Caki2 (cell line): Measurements from ENCODE around the gene SIPA1L2. TPM values are rescaled to one million over a fixed set of nuclear protein-coding genes. Genes with fewer than 3 reads are reported as not detected.

Experiments used
- DNase-seq: peaks from one replicate; pipeline ENCODE4 v3.0.0-alpha.2; 2015; ENCODE audit warnings: low read depth
- in situ Hi-C: cut with HindIII; loops from 2 replicates; pipeline ENCODE4 v1.10.0; 2016; ENCODE audit warnings: low sequenced_read_pairs, low pct_unique_long_range_greater_than_20kb, mixed read lengths
- total RNA-seq: library from RNA; depleted of rRNA; stranded (reverse); fragments of >200 nt; shearing (Covaris generic); gene quantifications from 2 replicates; pipeline ENCODE4 v1.2.3, GENCODE V29; 2014; ENCODE audit warnings: low replicate concordance

The SIPA1L2 gene
- total RNA-seq, 1 experiment from 2014 or later, result 12.8 TPM

GRCh38 chr1:232599178-232600041 is 30.5 kb downstream of the SIPA1L2 start:
- in situ Hi-C loops, result no loop called here
- peak; percentile 57 for DNase-seq

GRCh38 chr1:232598837-232599177 is 31.1 kb downstream of the SIPA1L2 start:
- no peak for DNase-seq
- in situ Hi-C loops, result no loop called here

- in situ Hi-C loops, result no loop called here
- no peak for DNase-seq
Measured at GRCh38 chr1:232598133-232598532, 31.8 kb downstream of the SIPA1L2 start.

GRCh38 chr1:232597721-232598120 is 32.2 kb downstream of the SIPA1L2 start:
- in situ Hi-C loops, result no loop called here
- no peak for DNase-seq

- DNase-seq, result no peak
Measured at GRCh38 chr1:232596666-232597303, 33.1 kb downstream of the SIPA1L2 start.

GRCh38 chr1:232594768-232595698 is 34.9 kb downstream of the SIPA1L2 start:
- in situ Hi-C loops, result no loop called here
- peak; percentile 39 for DNase-seq

More at GRCh38 chr1:232596666-232597303, 33.1 kb downstream of the SIPA1L2 start:
- in situ Hi-C loops, result no loop called here

GRCh38 chr1:232593717-232594502 is 36.0 kb downstream of the SIPA1L2 start:
- DNase-seq, result peak; percentile 44
- in situ Hi-C loops, result no loop called here

GRCh38 chr1:232591344-232591743 is 38.6 kb downstream of the SIPA1L2 start:
- in situ Hi-C loops, result no loop called here
- no peak for DNase-seq

GRCh38 chr1:232590744-232591082 is 39.2 kb downstream of the SIPA1L2 start:
- in situ Hi-C loops, result no loop called here
- DNase-seq, result no peak

GRCh38 chr1:232589812-232590743 is 39.9 kb downstream of the SIPA1L2 start:
- in situ Hi-C loops, result no loop called here
- DNase-seq, result peak; percentile 53

GRCh38 chr1:232589111-232589811 is 40.7 kb downstream of the SIPA1L2 start:
- in situ Hi-C loops, result no loop called here
- peak; percentile 63 for DNase-seq

- in situ Hi-C loops, result no loop called here
- no peak for DNase-seq
Measured at GRCh38 chr1:232587141-232588008, 42.6 kb downstream of the SIPA1L2 start.

- DNase-seq, result no peak
- in situ Hi-C loops, result no loop called here
Measured at GRCh38 chr1:232586679-232587078, 43.3 kb downstream of the SIPA1L2 start.

- DNase-seq, result no peak
- in situ Hi-C loops, result no loop called here
Measured at GRCh38 chr1:232585486-232585885, 44.4 kb downstream of the SIPA1L2 start.

- in situ Hi-C loops, result no loop called here
- DNase-seq, result no peak
Measured at GRCh38 chr1:232581932-232582331, 48.0 kb downstream of the SIPA1L2 start.
